ENCODE measurements around the gene FOXB2.
A peak's percentile ranks its signal among the peaks of the same experiment; 100 is the strongest.
"Not testable (repeated sequence)": the region's sequence is repeated elsewhere in the genome, so short reads cannot be mapped to it uniquely, and the experiment has no call there.

Gene FOXB2

GRCh38 chr9:77030045-77030444, 10.6 kb downstream of the FOXB2 start:
- no peak for TF ChIP-seq ZNF274 (IDR thresholded peaks at IDR 0.05; ENCODE audit: low read depth, low read length)
- no peaks in the 10 kb centered on the region for H3K4me1 ChIP-seq (ENCODE audit: insufficient read depth, insufficient read length)
- no peaks in the 10 kb centered on the region for H3K9me3 ChIP-seq (ENCODE audit: insufficient read depth, low read length)
- H3K27me3 ChIP-seq (ENCODE audit: insufficient read depth, insufficient read length): peaks cover 3% of the 10 kb centered on the region
- no peak overlapping the region for H3K4me3 ChIP-seq (ENCODE audit: insufficient read length, low read depth)
- no peak overlapping the region for H3K9ac ChIP-seq (ENCODE audit: insufficient read length, low read depth)
- no peak for DNase-seq (ENCODE audit: low read depth, low spot score)
- H3K36me3 ChIP-seq (ENCODE audit: insufficient read depth, insufficient read length, low read length): no peaks in the 10 kb centered on the region

GRCh38 chr9:77038281-77039036, 19.0 kb downstream of the FOXB2 start:
- H3K36me3 ChIP-seq (ENCODE audit: insufficient read depth, insufficient read length, low read length): no peaks in the 10 kb centered on the region
- H3K4me3 ChIP-seq (ENCODE audit: insufficient read length, low read depth): no peak overlapping the region
- peaks cover 5% of the 10 kb centered on the region; the same call in 1 of the 2 replicates for H3K9me3 ChIP-seq (ENCODE audit: insufficient read depth, low read length)
- no peaks in the 10 kb centered on the region for H3K27me3 ChIP-seq (ENCODE audit: insufficient read depth, insufficient read length)
- H3K9ac ChIP-seq (ENCODE audit: insufficient read length, low read depth): no peak overlapping the region
- peaks cover 4% of the 10 kb centered on the region for H3K4me1 ChIP-seq (ENCODE audit: insufficient read depth, insufficient read length)
- TF ChIP-seq YY1 (IDR thresholded peaks at IDR 0.05; ENCODE audit: insufficient read depth, insufficient read length) (no peak), ZNF274 (IDR thresholded peaks at IDR 0.05; ENCODE audit: low read depth, low read length) (no peak), SUZ12 (IDR thresholded peaks at IDR 0.05; ENCODE audit: extremely low read depth, insufficient read depth, insufficient read length) (no peak)
- DNase-seq (ENCODE audit: low read depth, low spot score): peak; percentile 75

- H3K27me3 ChIP-seq (ENCODE audit: insufficient read depth, insufficient read length): no peaks in the 10 kb centered on the region
- DNase-seq (ENCODE audit: low read depth, low spot score): no peak
- H3K4me1 ChIP-seq (ENCODE audit: insufficient read depth, insufficient read length): peaks cover 4% of the 10 kb centered on the region
- H3K36me3 ChIP-seq (ENCODE audit: insufficient read depth, insufficient read length, low read length): no peaks in the 10 kb centered on the region
- TF ChIP-seq SUZ12 (IDR thresholded peaks at IDR 0.05; ENCODE audit: extremely low read depth, insufficient read depth, insufficient read length) (no peak), YY1 (IDR thresholded peaks at IDR 0.05; ENCODE audit: insufficient read depth, insufficient read length) (no peak), ZNF274 (IDR thresholded peaks at IDR 0.05; ENCODE audit: low read depth, low read length) (no peak)
- H3K9me3 ChIP-seq (ENCODE audit: insufficient read depth, low read length): peaks cover 5% of the 10 kb centered on the region; the same call in 1 of the 2 replicates
- H3K9ac ChIP-seq (ENCODE audit: insufficient read length, low read depth): no peak overlapping the region
- H3K4me3 ChIP-seq (ENCODE audit: insufficient read length, low read depth): no peak overlapping the region
Measured at GRCh38 chr9:77040340-77040739, 20.9 kb downstream of the FOXB2 start.

GRCh38 chr9:77043743-77044142, 24.3 kb downstream of the FOXB2 start:
- not testable (repeated sequence) for H3K9me3 ChIP-seq (ENCODE audit: insufficient read depth, low read length); DNase-seq (ENCODE audit: low read depth, low spot score); H3K27me3 ChIP-seq (ENCODE audit: insufficient read depth, insufficient read length)

GRCh38 chr9:77060681-77061080, 41.2 kb downstream of the FOXB2 start:
- not testable (repeated sequence) for H3K4me1 ChIP-seq (ENCODE audit: insufficient read depth, insufficient read length); DNase-seq (ENCODE audit: low read depth, low spot score); H3K9me3 ChIP-seq (ENCODE audit: insufficient read depth, low read length); H3K27me3 ChIP-seq (ENCODE audit: insufficient read depth, insufficient read length); H3K36me3 ChIP-seq (ENCODE audit: insufficient read depth, insufficient read length, low read length); H3K4me3 ChIP-seq (ENCODE audit: insufficient read length, low read depth); H3K9ac ChIP-seq (ENCODE audit: insufficient read length, low read depth)

More at GRCh38 chr9:77043743-77044142, 24.3 kb downstream of the FOXB2 start:
- not testable (repeated sequence) for H3K4me1 ChIP-seq (ENCODE audit: insufficient read depth, insufficient read length); H3K36me3 ChIP-seq (ENCODE audit: insufficient read depth, insufficient read length, low read length); H3K9ac ChIP-seq (ENCODE audit: insufficient read length, low read depth); H3K4me3 ChIP-seq (ENCODE audit: insufficient read length, low read depth)

GRCh38 chr9:77063645-77064285, 44.3 kb downstream of the FOXB2 start:
- Histone ChIP-seq H3K4me3 (ENCODE audit: insufficient read length, low read depth) (no peak overlapping the region), H3K9me3 (ENCODE audit: insufficient read depth, low read length) (peaks cover 6% of the 10 kb centered on the region; the same call in 1 of the 2 replicates), H3K27me3 (ENCODE audit: insufficient read depth, insufficient read length) (no peaks in the 10 kb centered on the region), H3K36me3 (ENCODE audit: insufficient read depth, insufficient read length, low read length) (no peaks in the 10 kb centered on the region), H3K9ac (ENCODE audit: insufficient read length, low read depth) (no peak overlapping the region), H3K4me1 (ENCODE audit: insufficient read depth, insufficient read length) (no peaks in the 10 kb centered on the region)
- no peak for DNase-seq (ENCODE audit: low read depth, low spot score)
- no peak for TF ChIP-seq YY1 (IDR thresholded peaks at IDR 0.05; ENCODE audit: insufficient read depth, insufficient read length)
- TF ChIP-seq ZNF274 (IDR thresholded peaks at IDR 0.05; ENCODE audit: low read depth, low read length): no peak
- no peak for TF ChIP-seq SUZ12 (IDR thresholded peaks at IDR 0.05; ENCODE audit: extremely low read depth, insufficient read depth, insufficient read length)

- no peaks in the 10 kb centered on the region for H3K36me3 ChIP-seq (ENCODE audit: insufficient read depth, insufficient read length, low read length)
- H3K4me1 ChIP-seq (ENCODE audit: insufficient read depth, insufficient read length): no peaks in the 10 kb centered on the region
- TF ChIP-seq ZNF274 (IDR thresholded peaks at IDR 0.05; ENCODE audit: low read depth, low read length): no peak
- TF ChIP-seq YY1 (IDR thresholded peaks at IDR 0.05; ENCODE audit: insufficient read depth, insufficient read length): no peak
- TF ChIP-seq SUZ12 (IDR thresholded peaks at IDR 0.05; ENCODE audit: extremely low read depth, insufficient read depth, insufficient read length): no peak
- no peaks in the 10 kb centered on the region for H3K27me3 ChIP-seq (ENCODE audit: insufficient read depth, insufficient read length)
- no peak overlapping the region for H3K4me3 ChIP-seq (ENCODE audit: insufficient read length, low read depth)
- peaks cover 6% of the 10 kb centered on the region; the same call in 1 of the 2 replicates for H3K9me3 ChIP-seq (ENCODE audit: insufficient read depth, low read length)
- no peak overlapping the region for H3K9ac ChIP-seq (ENCODE audit: insufficient read length, low read depth)
- DNase-seq (ENCODE audit: low read depth, low spot score): no peak
Measured at GRCh38 chr9:77066388-77066787, 46.9 kb downstream of the FOXB2 start.
